GM13977 (cell line): ENCODE data around the gene ZFP90.
A peak's percentile ranks its signal among the peaks of the same experiment; 100 is the strongest.

Experiments
- DNase-seq: peaks from one replicate; pipeline ENCODE4 v3.0.0; 2012; ENCODE audit warnings: low spot score
- CTCF ChIP-seq: IDR thresholded peaks from 2 replicates; pipeline ENCODE4 v1.5.1; 2012; ENCODE audit warnings: mild to moderate bottlenecking, control low read depth; ENCODE audit not compliant: insufficient read depth; ENCODE audit errors: extremely low read depth, missing control alignments
- in situ Hi-C: fragments of 300-500 bp; cut with MboI; formaldehyde crosslinking; loops from one replicate; pipeline ENCODE4 v1.12.0; 2022; ENCODE audit warnings: low sequenced_read_pairs, low pct_unique_long_range_greater_than_20kb, mixed read lengths, inconsistent platforms; ENCODE audit not compliant: unreplicated experiment

ZFP90 gene

GRCh38 chr16:68538880-68539701 is at the start of gene ZFP90:
Gene ZFP90 (plus strand): TSS chr16:68539291. CDS start chr16:68539793, 502 bp downstream.
- TF ChIP-seq CTCF = no peak
- DNase-seq = peak; percentile 97
- in situ Hi-C loops = loop anchor here (25.0 kb wide), 1 partner anchor 598 kb away; the partner anchor contains the start of genes CHTF8 and UTP4

- no peak for TF ChIP-seq CTCF
- in situ Hi-C loops = no loop called here
- no peak for DNase-seq
These were observed 48.7 kb upstream of the ZFP90 start for GRCh38 chr16:68490358-68490757.

GRCh38 chr16:68490829-68491575 is 48.1 kb upstream of the ZFP90 start:
- in situ Hi-C loops = no loop called here
- no peak for DNase-seq

GRCh38 chr16:68491576-68491950 is 47.5 kb upstream of the ZFP90 start:
- DNase-seq = no peak
- in situ Hi-C loops = no loop called here
- no peak for TF ChIP-seq CTCF

More at GRCh38 chr16:68490829-68491575, 48.1 kb upstream of the ZFP90 start:
- no peak for TF ChIP-seq CTCF

- in situ Hi-C loops = no loop called here
- TF ChIP-seq CTCF = no peak
- DNase-seq = no peak
These were observed 46.9 kb upstream of the ZFP90 start for GRCh38 chr16:68492151-68492542.

GRCh38 chr16:68492543-68493411 is 46.3 kb upstream of the ZFP90 start:
- TF ChIP-seq CTCF = no peak
- no peak for DNase-seq
- in situ Hi-C loops = no loop called here
